H1 (cell line): ENCODE measurements around the gene CES4A. TPM values are rescaled to one million over a fixed set of nuclear protein-coding genes. Genes with fewer than 3 reads are reported as not detected.
"Not testable (repeated sequence)": the region's sequence is repeated elsewhere in the genome, so short reads cannot be mapped to it uniquely, and the experiment has no call there.

Source experiments
- CTCF ChIA-PET: fragments of 300-600 bp; sonication (Branson Sonifier 250); formaldehyde crosslinking; loops from one replicate; lab custom pipeline; 2021; ENCODE audit not compliant: partially characterized antibody; lab: Charles Lee
- POLR2A ChIA-PET: fragments of 300-600 bp; sonication (Branson Sonifier 250); formaldehyde crosslinking; loops from one replicate; lab custom pipeline; 2021; ENCODE audit warnings: inconsistent platforms; ENCODE audit not compliant: partially characterized antibody; lab: Charles Lee
- DNase-seq, 2 experiments: peaks; one replicate each; pipeline versions ENCODE4 v3.0.0 to v3.0.0-alpha.2; 2010 to 2022; ENCODE audit warnings: low spot score in 2 of 2, low read depth in 1 of 2, mixed read lengths in 1 of 2
- FAIRE-seq: peaks from 2 replicates; lab custom pipeline; 2011; peaks lifted over from hg19 to GRCh38; lab: Jason Lieb, UNC
- H2AFZ ChIP-seq: 2 replicates; pipeline ENCODE4 v1.8.1; 2012; ENCODE audit warnings: low read length, inconsistent platforms
- H2AK5ac ChIP-seq: 2 replicates; pipeline ENCODE4 v1.6.1; 2013; ENCODE audit warnings: low read depth, low read length
- H2BK120ac ChIP-seq: replicated peaks from 2 replicates; pipeline ENCODE3; 2013; ENCODE audit warnings: low read depth, low read length, inconsistent platforms
- H2BK12ac ChIP-seq: 2 replicates; pipeline ENCODE4 v1.6.1; 2013; ENCODE audit warnings: low read depth, low read length
- H2BK15ac ChIP-seq: 2 replicates; pipeline ENCODE4 v1.6.1; 2013; ENCODE audit warnings: low read length
- H2BK20ac ChIP-seq: 2 replicates; pipeline ENCODE4 v1.6.1; 2013; ENCODE audit warnings: low read length
- H2BK5ac ChIP-seq: 2 replicates; pipeline ENCODE4 v1.6.1; 2013; ENCODE audit warnings: low read depth, low read length
- H3K14ac ChIP-seq: 2 replicates; pipeline ENCODE4 v1.6.1; 2013; ENCODE audit warnings: inconsistent platforms; ENCODE audit not compliant: insufficient read length
- H3K18ac ChIP-seq: 2 replicates; pipeline ENCODE4 v1.6.1; 2013; ENCODE audit warnings: low read length; ENCODE audit errors: extremely low read depth
- H3K23ac ChIP-seq: 2 replicates; pipeline ENCODE4 v1.6.1; 2013; ENCODE audit warnings: inconsistent platforms; ENCODE audit not compliant: insufficient read length
- H3K23me2 ChIP-seq: 2 replicates; pipeline ENCODE4 v1.6.1; 2013; ENCODE audit warnings: low read depth, low read length
- H3K27ac ChIP-seq: 2 replicates; pipeline ENCODE4 v1.6.1; 2011; ENCODE audit warnings: low read depth, low read length, inconsistent platforms
- H3K27me3 ChIP-seq, 4 experiments: replicated peaks in 1 of 4; 1 replicate in 1 of 4; 2 replicates in 3 of 4; pipeline versions ENCODE4 v1.6.1 to v1.8.1; 2011 to 2013; ENCODE audit warnings: low read length in 3 of 4, mild to moderate bottlenecking in 3 of 4, inconsistent platforms in 2 of 4, mixed read lengths in 2 of 4, moderate library complexity in 1 of 4; ENCODE audit not compliant: control insufficient read depth in 3 of 4, insufficient read depth in 3 of 4; ENCODE audit errors: extremely low read depth in 1 of 4
- H3K36me3 ChIP-seq, 4 experiments: 2 replicates each; pipeline versions ENCODE4 v1.6.1 to v1.8.1; 2011 to 2013; ENCODE audit warnings: mild to moderate bottlenecking in 4 of 4, low read length in 3 of 4, moderate library complexity in 2 of 4, control low read depth in 1 of 4, inconsistent platforms in 1 of 4; ENCODE audit not compliant: insufficient read depth in 4 of 4, control insufficient read depth in 2 of 4
- H3K4ac ChIP-seq: replicated peaks from 2 replicates; pipeline ENCODE3; 2013; ENCODE audit warnings: low read length, low read depth, mixed read lengths, inconsistent platforms; ENCODE audit not compliant: insufficient read length
- H3K4me1 ChIP-seq, 4 experiments: replicated peaks in 1 of 4; 1 replicate in 1 of 4; 2 replicates in 3 of 4; pipeline versions ENCODE4 v1.6.1 to v1.8.1; 2011 to 2013; ENCODE audit warnings: low read length in 3 of 4, inconsistent platforms in 2 of 4, mixed read lengths in 1 of 4; ENCODE audit not compliant: insufficient read depth in 4 of 4, control insufficient read depth in 3 of 4
- H3K4me2 ChIP-seq, 2 experiments: 2 replicates each; pipeline versions ENCODE4 v1.6.1 to v1.8.1; 2011 to 2013; ENCODE audit warnings: low read depth in 2 of 2, low read length in 2 of 2, control low read depth in 1 of 2, inconsistent platforms in 1 of 2, mild to moderate bottlenecking in 1 of 2; ENCODE audit not compliant: insufficient read depth in 1 of 2
- H3K4me3 ChIP-seq, 4 experiments: fragments of 200-600, 300-600 bp in 1 of 4; sonication (generic), shearing (Covaris generic), sonication (Bioruptor Twin) in 1 of 4; 2 replicates each; pipeline versions ENCODE4 v1.5.1 to v1.8.1; 2011 to 2016; ENCODE audit warnings: low read length in 4 of 4, low read depth in 3 of 4, control low read depth in 2 of 4, inconsistent platforms in 2 of 4, mild to moderate bottlenecking in 2 of 4, mixed read lengths in 1 of 4, moderate library complexity in 1 of 4; ENCODE audit not compliant: insufficient read depth in 2 of 4; ENCODE audit errors: extremely low read depth in 1 of 4
- H3K56ac ChIP-seq: replicated peaks from 2 replicates; pipeline ENCODE3; 2013; ENCODE audit warnings: low read depth, mild to moderate bottlenecking, mixed read lengths, low read length, inconsistent platforms; ENCODE audit not compliant: insufficient read length
- H3K79me1 ChIP-seq: 2 replicates; pipeline ENCODE4 v1.6.1; 2013; ENCODE audit warnings: low read depth, low read length, control low read depth
- H3K79me2 ChIP-seq, 2 experiments: 2 replicates each; pipeline versions ENCODE4 v1.6.1 to v1.8.1; 2012 to 2013; ENCODE audit warnings: low read length in 2 of 2, mild to moderate bottlenecking in 2 of 2, inconsistent platforms in 1 of 2; ENCODE audit not compliant: insufficient read depth in 2 of 2, control insufficient read depth in 1 of 2
- H3K9ac ChIP-seq, 4 experiments: replicated peaks in 1 of 4; 1 replicate in 1 of 4; 2 replicates in 3 of 4; pipeline versions ENCODE4 v1.6.1 to v1.8.1; 2011 to 2013; ENCODE audit warnings: low read depth in 3 of 4, low read length in 3 of 4, control low read depth in 2 of 4, mild to moderate bottlenecking in 2 of 4, moderate library complexity in 2 of 4, inconsistent platforms in 1 of 4; ENCODE audit errors: extremely low read depth in 1 of 4
- H3K9me3 ChIP-seq, 2 experiments: 2 replicates each; pipeline versions ENCODE4 v1.6.1 to v1.8.1; 2012 to 2013; ENCODE audit warnings: mild to moderate bottlenecking in 2 of 2, moderate library complexity in 2 of 2, control low read depth in 1 of 2, inconsistent platforms in 1 of 2, low read depth in 1 of 2, low read length in 1 of 2, mixed read lengths in 1 of 2; ENCODE audit not compliant: insufficient read depth in 2 of 2
- H4K20me1 ChIP-seq, 2 experiments: replicated peaks in 1 of 2; 2 replicates each; pipeline versions ENCODE3 to v1.8.1; 2011 to 2013; ENCODE audit warnings: inconsistent platforms in 2 of 2, low read length in 2 of 2, mild to moderate bottlenecking in 1 of 2; ENCODE audit not compliant: insufficient read depth in 2 of 2, control insufficient read depth in 1 of 2
- H4K5ac ChIP-seq: 2 replicates; pipeline ENCODE4 v1.6.1; 2013; ENCODE audit warnings: low read length, low read depth, mixed read lengths, inconsistent platforms; ENCODE audit not compliant: insufficient read length
- H4K8ac ChIP-seq: 2 replicates; pipeline ENCODE4 v1.8.0; 2013; ENCODE audit warnings: mild to moderate bottlenecking, moderate library complexity, low read length, inconsistent platforms; ENCODE audit not compliant: insufficient read depth; ENCODE audit errors: extremely low read depth
- H4K91ac ChIP-seq: replicated peaks from 2 replicates; pipeline ENCODE3; 2013; ENCODE audit warnings: low read length, mixed read lengths, inconsistent platforms; ENCODE audit not compliant: insufficient read length
- WGBS, 2 experiments: shearing (Covaris generic) in 1 of 2; methylation state at CpG; one replicate each; pipeline versions ENCODE4 v1.1.6 to v1.1.7; 2013 to 2015; ENCODE audit warnings: low lambda C conversion rate in 2 of 2, mixed read lengths in 2 of 2, inconsistent platforms in 1 of 2, low coverage in 1 of 2, missing lambda C conversion rate in 1 of 2; ENCODE audit not compliant: insufficient replicate concordance in 2 of 2, insufficient coverage in 1 of 2, insufficient read length in 1 of 2; ENCODE audit errors: extremely low coverage in 1 of 2, missing lambda C conversion rate in 1 of 2; 5-methylcytosine and 5-hydroxymethylcytosine counted together
- polyA plus RNA-seq, 7 experiments: library from polyadenylated mRNA; depleted of rRNA in 3 of 7; stranded (reverse) in 5 of 7; unstranded in 2 of 7; fragments of >200 nt in 5 of 7; fragments of 200-250 nt in 2 of 7; gene quantifications; 1 replicate in 5 of 7; 2 replicates in 1 of 7; 4 replicates in 1 of 7; pipeline versions ENCODE4 v1.2.1 to v1.2.3, GENCODE V29; 2011 to 2013; ENCODE audit warnings: missing spikeins in 2 of 7, mixed read lengths in 2 of 7
- total RNA-seq: library from RNA; stranded (reverse); fragmentation: NEBNext Ultra II Directional; extraction: Animal tissue kit (Norgen Biotek cat#: 25700); gene quantifications from 2 replicates; pipeline ENCODE4 v1.2.1, GENCODE V29; 2021

Gene CES4A
- total and polyA plus RNA-seq, 2 of the 8 experiments (the other 6 are each of a cell fraction or from before 2014, with no cell fraction given) = 0.93 to 1.5 TPM

GRCh38 chr16:66974932-66975246 is 13.5 kb upstream of the CES4A start:
- H3K27me3 ChIP-seq = not testable (repeated sequence)

More at GRCh38 chr16:66974932-66975246, 13.5 kb upstream of the CES4A start:
- not testable (repeated sequence) for H2BK5ac ChIP-seq, H3K27ac ChIP-seq, H3K23me2 ChIP-seq, H3K9me3 ChIP-seq, H2BK20ac ChIP-seq, H2BK12ac ChIP-seq, H3K9ac ChIP-seq, H3K4me3 ChIP-seq, H4K20me1 ChIP-seq, H3K14ac ChIP-seq, DNase-seq, H3K4me1 ChIP-seq, H3K79me1 ChIP-seq, FAIRE-seq, H3K79me2 ChIP-seq, H3K4me2 ChIP-seq, H3K36me3 ChIP-seq, H2BK15ac ChIP-seq, H3K18ac ChIP-seq, H3K56ac ChIP-seq, H4K5ac ChIP-seq, H4K91ac ChIP-seq, H2BK120ac ChIP-seq, H3K4ac ChIP-seq, H4K8ac ChIP-seq, H3K23ac ChIP-seq, H2AFZ ChIP-seq, H2AK5ac ChIP-seq
- POLR2A ChIA-PET = interaction anchor here (1.2 kb wide), 1 partner anchor 131 kb away, joined by 3 read pairs; no protein-coding TSS in a partner anchor
- CTCF ChIA-PET = interaction anchor here (1.3 to 10.2 kb wide), 12 partner anchors 13 to 313 kb away, joined by 3 to 130 read pairs (median 19); partner anchors contain the start of genes B3GNT9, CES3, CES4A and NOL3
- 85% methylated on average over 11 of the region's 11 CpGs; no CpG with 5 or more reads in 1 of the 2 experiments for WGBS, 2 experiments
